Right atrium auricular region (tissue), 2 donors: ENCODE measurements around the gene CRYGB. TPM values are rescaled to one million over a fixed set of nuclear protein-coding genes. Genes with fewer than 3 reads are reported as not detected.
"Not testable (repeated sequence)": the region's sequence is repeated elsewhere in the genome, so short reads cannot be mapped to it uniquely, and the experiment has no call there.

Experiments used
- DNase-seq: peaks from one replicate; pipeline ENCODE4 v3.0.0-alpha.2; 2019; ENCODE audit warnings: low spot score
- H3K27ac ChIP-seq, 2 donors: fragments of 200-600 bp; sonication (generic); 1 replicate in 1 of 2; 2 replicates in 1 of 2; pipeline ENCODE4 v1.5.1; 2016 to 2019
- H3K27me3 ChIP-seq, 2 donors: fragments of 200-600 bp; sonication (generic); one replicate each; pipeline versions ENCODE4 v1.5.1 to v1.6.0; 2017 to 2019
- H3K36me3 ChIP-seq: fragments of 200-600 bp; sonication (generic); one replicate; pipeline ENCODE4 v1.5.1; 2016
- H3K4me1 ChIP-seq, 2 donors: fragments of 200-600 bp; sonication (generic); one replicate each; pipeline versions ENCODE4 v1.5.1 to v1.6.0; 2017 to 2019
- H3K4me3 ChIP-seq, 2 donors: fragments of 200-600 bp; sonication (generic); 1 replicate in 1 of 2; 2 replicates in 1 of 2; pipeline ENCODE4 v1.5.1; 2017 to 2019; ENCODE audit warnings: mild to moderate bottlenecking in 1 of 2, moderate library complexity in 1 of 2
- H3K9me3 ChIP-seq, 2 donors: fragments of 200-600 bp; sonication (generic); one replicate each; pipeline ENCODE4 v1.5.1; 2019
- total RNA-seq, 2 donors: library from RNA; depleted of rRNA; stranded (reverse); fragments of >200 nt; gene quantifications; one replicate each; pipeline ENCODE4 v1.1.0, GENCODE V29; 2016
- TF ChIP-seq, protein P1 (sequence below), 2 donors: fragments of 200-600 bp; sonication (generic); IDR thresholded peaks; one replicate each; pipeline ENCODE4 v1.5.1; 2019; ENCODE audit warnings: antibody characterized with exemption in 2 of 2

The CRYGB gene
- total RNA-seq, 2 donors from 2014 or later = not detected

DNA sequence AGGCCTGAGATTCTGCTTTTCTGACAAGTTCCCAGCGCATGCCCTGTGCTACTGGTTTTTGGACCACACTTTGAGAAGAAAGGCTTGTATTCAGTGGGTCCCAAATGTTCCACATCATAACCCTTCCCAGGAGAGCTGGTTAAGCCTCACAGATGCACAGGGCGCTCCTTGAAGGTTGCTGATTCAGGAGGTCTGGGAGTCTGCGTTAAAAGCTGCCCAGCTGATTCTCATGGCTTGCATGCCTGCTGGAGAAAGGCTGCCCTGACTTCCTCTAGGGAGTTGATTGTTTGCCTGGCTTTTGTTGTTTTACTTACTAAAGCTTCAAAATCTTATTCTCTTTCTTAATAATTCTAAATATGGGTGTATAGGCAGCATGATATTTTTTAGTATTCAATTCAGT lies 42.3 kb downstream of the CRYGB start:
- TF ChIP-seq, protein P1, sequence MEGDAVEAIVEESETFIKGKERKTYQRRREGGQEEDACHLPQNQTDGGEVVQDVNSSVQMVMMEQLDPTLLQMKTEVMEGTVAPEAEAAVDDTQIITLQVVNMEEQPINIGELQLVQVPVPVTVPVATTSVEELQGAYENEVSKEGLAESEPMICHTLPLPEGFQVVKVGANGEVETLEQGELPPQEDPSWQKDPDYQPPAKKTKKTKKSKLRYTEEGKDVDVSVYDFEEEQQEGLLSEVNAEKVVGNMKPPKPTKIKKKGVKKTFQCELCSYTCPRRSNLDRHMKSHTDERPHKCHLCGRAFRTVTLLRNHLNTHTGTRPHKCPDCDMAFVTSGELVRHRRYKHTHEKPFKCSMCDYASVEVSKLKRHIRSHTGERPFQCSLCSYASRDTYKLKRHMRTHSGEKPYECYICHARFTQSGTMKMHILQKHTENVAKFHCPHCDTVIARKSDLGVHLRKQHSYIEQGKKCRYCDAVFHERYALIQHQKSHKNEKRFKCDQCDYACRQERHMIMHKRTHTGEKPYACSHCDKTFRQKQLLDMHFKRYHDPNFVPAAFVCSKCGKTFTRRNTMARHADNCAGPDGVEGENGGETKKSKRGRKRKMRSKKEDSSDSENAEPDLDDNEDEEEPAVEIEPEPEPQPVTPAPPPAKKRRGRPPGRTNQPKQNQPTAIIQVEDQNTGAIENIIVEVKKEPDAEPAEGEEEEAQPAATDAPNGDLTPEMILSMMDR (IDR thresholded peaks at IDR 0.05) = no peak
- Histone ChIP-seq H3K27me3 (no peaks in the 10 kb centered on the region), H3K9me3 (no peaks in the 10 kb centered on the region), H3K4me3 (no peak overlapping the region), H3K27ac (no peak overlapping the region), H3K4me1 (no peaks in the 10 kb centered on the region), H3K36me3 (no peaks in the 10 kb centered on the region)
- no peak for DNase-seq

DNA sequence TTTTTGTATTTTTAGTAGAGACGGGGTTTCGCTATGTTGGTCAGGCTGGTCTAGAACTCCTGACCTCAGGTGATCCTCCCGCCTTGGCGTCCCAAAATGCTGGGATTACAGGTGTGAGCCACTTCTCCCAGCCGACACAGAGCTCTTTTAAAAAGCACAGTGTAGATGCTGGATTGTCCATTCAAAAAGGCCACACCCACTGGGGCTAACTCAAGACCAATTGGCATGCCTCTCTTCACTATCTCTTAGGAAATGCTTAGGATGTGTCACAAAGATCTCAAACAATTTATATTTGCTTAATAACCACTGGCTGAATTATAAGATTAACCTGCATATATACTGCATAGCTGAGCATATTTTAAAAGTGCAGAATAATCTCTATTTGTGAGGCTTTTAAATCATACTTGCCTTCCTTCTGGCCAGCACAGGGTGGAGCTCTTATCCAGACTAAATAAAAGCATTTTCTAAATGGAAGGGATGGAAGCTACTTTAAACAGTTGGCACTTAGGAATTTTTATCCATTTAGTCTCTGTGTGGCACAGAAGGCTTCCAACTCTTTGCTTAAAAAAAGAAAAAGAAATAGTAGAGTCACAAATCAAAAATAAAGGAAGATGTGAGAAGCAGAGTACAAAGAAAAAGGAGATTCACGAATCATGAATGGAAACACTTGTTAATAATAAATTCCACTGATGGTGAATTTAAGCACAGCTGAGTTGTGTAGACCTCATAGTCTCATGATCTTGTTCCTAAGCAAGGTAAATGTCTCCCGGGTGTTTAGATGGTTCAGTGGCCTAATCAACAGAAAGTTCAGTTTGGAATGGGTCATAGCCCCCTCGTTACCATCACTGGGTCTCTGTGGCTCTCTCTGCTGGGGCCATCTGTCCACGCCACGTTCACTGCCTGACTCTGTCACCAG lies 44.0 kb downstream of the CRYGB start:
- no peaks in the 10 kb centered on the region for H3K9me3 ChIP-seq
- H3K36me3 ChIP-seq = no peaks in the 10 kb centered on the region
- no peak overlapping the region for H3K4me3 ChIP-seq
- H3K27me3 ChIP-seq = no peaks in the 10 kb centered on the region
- H3K4me1 ChIP-seq = peaks cover 0 to 13% of the 10 kb centered on the region in 2 donors
- no peak for DNase-seq
- TF ChIP-seq, protein P1 (IDR thresholded peaks at IDR 0.05) = peak in 1 of 2 donors; percentile 42
- no peak overlapping the region for H3K27ac ChIP-seq

DNA sequence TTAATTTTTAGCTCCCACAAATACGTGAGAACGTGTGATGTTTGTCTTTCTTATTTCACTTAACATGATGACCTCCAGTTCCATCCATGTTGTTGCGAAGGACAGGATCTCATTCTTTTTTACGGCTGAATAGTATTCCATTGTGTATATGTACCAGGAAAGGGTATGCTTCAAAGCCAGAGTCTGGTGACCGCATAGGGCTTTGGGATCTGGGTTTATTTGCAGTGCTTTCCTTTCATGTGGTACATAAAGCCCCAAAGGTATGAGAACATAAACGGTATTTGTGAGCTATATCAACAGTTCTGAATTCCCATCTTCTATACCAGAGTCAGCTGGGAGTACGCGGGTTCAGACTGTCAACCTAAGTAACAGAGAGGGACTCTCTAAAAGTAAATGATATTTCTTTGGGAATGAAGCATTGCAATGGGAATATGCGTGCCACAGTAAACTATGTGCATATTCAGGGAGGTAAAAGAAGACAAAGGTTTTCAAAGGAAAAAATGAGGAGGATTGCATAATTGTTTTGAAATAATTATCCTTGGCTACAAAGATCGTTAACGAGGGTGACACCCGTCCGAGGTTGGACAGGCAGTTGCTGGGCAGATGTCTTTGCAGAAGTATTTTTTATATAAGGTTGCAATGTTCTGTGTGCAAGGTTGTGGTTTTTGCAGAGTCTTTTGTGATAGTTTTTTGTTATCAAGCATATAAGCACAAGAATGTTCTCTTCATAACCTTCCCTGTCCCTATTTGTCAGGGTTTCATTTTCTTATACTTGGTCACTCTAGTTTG lies 46.1 kb downstream of the CRYGB start:
- TF ChIP-seq, protein P1 (IDR thresholded peaks at IDR 0.05) = no peak
- no peak overlapping the region for H3K4me3 ChIP-seq
- DNase-seq = no peak
- no peaks in the 10 kb centered on the region for H3K27me3 ChIP-seq
- H3K27ac ChIP-seq = no peak overlapping the region
- no peaks in the 10 kb centered on the region for H3K36me3 ChIP-seq
- no peaks in the 10 kb centered on the region for H3K9me3 ChIP-seq
- H3K4me1 ChIP-seq = peaks cover 0 to 15% of the 10 kb centered on the region in 2 donors

DNA sequence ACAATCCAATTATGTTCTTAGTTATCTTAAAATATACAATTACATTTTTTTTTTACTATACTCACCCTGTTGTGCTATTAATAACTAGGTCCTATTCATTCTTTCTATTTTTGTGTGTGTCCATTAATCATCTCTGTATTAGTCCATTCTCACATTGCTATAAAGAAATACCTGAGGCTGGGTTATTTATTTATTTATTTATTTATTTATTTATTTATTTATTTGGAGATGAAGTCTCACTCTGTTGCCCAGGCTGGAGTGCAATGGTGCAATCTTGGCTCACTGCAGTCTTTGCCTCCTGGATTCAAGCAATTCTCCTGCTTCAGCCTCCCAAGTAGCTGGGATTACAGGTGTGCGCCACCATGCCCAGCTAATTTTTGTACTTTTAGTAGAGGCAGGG lies 47.3 kb downstream of the CRYGB start:
- H3K27me3 ChIP-seq, DNase-seq, H3K36me3 ChIP-seq, H3K4me3 ChIP-seq, H3K27ac ChIP-seq, H3K9me3 ChIP-seq: not testable (repeated sequence)
- peaks cover 0 to 15% of the 10 kb centered on the region in 2 donors for H3K4me1 ChIP-seq

DNA sequence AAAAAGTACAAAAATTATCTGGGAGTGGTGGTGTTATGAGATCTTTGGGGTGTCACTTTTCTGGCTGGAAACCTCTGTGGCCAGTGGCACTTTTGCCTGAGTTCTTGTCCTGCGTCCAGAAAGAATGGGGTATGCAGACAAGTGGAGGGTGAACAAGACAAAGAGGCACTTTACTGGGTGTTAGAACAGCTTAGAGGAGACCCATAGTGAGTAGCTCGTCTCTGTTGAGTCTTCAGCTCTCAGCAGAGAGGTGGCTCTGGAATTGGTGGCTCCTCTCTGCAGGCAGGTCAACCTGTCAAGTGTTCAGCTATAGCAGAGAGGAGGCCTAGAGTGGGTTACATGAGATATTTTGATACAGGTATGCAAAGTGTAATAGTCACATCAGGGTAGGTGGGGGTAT lies 47.7 kb downstream of the CRYGB start:
- no peaks in the 10 kb centered on the region for H3K9me3 ChIP-seq
- no peak overlapping the region for H3K4me3 ChIP-seq
- no peaks in the 10 kb centered on the region for H3K27me3 ChIP-seq
- TF ChIP-seq, protein P1 (IDR thresholded peaks at IDR 0.05) = no peak
- H3K36me3 ChIP-seq = no peaks in the 10 kb centered on the region
- DNase-seq = no peak
- peaks cover 0 to 15% of the 10 kb centered on the region in 2 donors for H3K4me1 ChIP-seq
- H3K27ac ChIP-seq = peak overlapping the region in 1 of 2 donors; percentile 29

DNA sequence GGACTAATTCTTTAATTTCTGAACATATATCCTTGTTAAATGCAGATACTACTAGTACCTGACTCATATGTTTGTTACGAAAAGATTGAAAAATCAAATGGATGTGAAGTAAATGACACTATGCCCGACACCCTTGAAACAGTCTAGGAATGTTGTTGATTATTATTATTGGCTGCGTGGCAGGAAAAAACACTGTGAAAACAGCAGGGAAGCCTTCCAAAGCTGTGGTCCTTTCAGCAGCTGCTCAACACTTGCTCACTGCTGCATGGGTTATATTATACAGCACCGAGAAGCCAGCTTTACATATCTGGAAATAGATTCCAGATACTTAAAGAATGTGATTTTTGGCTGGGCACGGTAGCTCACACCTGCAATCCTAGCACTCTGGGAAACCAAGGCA lies 48.2 kb downstream of the CRYGB start:
- Histone ChIP-seq H3K36me3 (no peaks in the 10 kb centered on the region), H3K4me1 (peaks cover 0 to 15% of the 10 kb centered on the region in 2 donors), H3K27ac (peak overlapping the region in 1 of 2 donors; percentile 29), H3K27me3 (no peaks in the 10 kb centered on the region), H3K4me3 (no peak overlapping the region), H3K9me3 (no peaks in the 10 kb centered on the region)
- TF ChIP-seq, protein P1 (IDR thresholded peaks at IDR 0.05) = no peak
- no peak for DNase-seq
